ENCODE results near the gene FLT1. TPM values are rescaled to one million over a fixed set of nuclear protein-coding genes. Genes with fewer than 3 reads are reported as not detected.

FLT1 gene
- total RNA-seq, 1 donor from 2014 or later: 46.3 TPM

DNA sequence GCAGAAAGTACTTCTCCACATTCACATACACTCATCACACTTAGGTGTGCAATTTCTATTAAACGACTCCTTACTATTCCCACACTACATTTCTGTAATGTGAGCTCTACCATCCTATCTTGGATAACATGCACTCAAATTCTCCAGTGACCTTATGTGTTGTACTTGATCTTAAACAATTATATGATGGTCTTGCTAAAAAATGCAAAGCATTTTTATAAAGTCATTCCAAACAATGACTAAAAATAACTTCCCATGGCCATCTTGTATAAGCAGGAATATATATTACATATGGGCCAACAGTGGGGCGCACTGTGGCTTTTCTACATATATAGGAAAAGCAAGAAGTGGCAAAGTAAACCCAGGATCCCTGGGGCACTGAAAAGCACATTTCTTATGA, 155.5 kb downstream of the FLT1 start:
- DNase-seq: no peak

DNA sequence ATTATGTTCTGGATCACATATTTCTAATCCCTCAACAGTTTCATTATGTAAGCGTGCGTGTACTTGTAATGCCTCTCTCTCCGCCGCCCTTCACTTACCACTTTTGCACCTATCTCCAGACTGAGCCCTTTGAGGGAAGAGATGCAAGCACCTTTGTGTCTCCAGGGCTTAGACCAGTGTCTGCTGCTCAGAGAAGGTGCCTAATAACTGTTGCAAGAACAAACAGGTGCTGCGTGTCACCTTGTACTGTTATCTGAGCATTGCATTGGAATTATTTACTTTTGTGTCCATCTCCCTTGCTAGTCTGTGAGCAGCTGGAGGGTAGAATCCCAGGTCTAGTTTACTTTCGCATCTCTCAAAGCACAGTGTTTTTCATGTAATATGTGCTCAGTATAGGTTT, 156.2 kb downstream of the FLT1 start:
- no peak for DNase-seq

DNA sequence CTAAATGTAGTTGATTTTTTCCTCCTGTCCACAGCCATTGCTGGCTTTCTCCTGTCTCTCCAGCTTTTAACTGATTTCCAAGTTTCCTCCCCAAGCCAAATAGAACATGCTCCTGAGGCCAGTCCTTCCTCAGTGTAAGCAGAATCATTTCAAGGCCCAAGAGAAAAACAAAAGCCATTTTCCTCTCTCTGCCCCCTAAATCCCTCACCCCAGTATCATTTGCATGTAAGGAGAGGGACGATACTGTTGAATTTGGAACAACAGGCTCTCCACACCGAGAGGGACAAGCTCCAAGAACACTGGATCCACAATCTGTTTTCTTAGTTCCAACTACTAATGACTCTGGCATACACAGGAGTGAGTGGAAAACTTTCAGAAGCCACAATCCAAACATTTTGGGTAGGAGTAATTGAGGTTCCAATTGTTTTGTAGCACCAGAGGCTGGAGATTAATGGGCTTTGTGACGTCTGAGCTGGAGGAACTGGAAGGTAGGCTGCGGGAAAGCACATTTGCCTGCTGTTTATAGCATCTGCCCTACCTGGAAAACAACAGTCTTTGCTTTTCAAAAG, 156.8 kb downstream of the FLT1 start:
- peak; percentile 38 for DNase-seq

DNA sequence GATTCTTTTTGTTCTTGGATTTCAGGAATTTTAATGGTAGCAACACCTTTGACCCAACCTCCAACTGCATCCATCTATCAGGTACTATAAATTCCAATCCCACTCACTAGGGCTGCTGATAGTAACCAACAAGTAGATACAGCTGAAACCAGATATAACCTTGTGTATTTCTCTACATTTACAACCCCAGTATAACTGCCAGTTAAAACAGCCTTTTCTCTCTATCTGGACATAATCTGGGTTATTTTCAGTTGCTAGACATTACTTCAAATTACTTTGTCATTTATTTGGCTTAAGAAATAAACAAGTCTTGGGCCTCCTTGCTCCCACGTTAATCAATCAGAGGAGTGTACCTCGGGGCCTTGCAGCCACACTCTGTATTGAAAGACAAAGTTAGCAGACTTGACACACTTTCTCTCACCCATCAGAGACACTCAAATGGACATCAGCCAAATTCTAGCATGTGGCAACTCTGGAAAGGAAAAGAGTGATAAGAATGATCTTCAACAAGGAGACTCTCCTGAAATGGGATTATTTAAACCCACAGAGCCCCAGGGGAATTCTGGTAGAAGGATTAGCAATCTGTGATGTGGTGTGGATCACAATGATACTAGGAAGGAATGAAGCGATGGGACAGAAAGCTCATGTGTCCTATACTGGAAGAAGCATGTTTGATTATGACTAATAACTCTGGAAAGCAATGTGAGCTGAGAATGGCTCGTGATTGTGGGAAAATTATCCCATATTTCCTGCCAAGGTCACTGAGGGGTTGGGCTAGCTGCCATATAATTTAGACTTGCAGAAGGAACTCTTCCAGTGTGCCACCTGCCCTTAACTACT, 157.5 kb downstream of the FLT1 start:
- peak; percentile 65 for DNase-seq

DNA sequence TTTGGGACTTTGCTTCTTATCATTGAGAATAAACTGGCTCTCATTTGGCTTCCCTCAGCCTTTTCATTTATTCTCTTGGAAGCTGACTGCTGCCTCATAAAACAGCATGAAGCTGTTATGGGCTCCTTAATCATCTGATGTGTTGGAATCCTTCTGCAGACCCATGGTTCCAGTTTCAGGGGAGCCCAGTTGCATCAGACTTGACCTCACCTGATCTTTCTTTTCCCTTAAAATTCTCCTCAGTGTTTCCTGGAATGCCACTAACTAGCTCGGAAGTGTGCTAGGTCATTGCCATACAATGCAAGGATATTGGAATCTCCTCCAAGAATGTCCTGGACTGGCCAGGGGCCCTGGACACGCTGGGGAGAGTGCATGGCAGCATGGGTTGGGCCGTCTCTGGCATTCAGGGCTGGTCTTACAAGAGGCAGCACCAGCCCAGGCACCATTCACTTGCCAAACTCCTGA, 158.7 kb downstream of the FLT1 start:
- DNase-seq: no peak

DNA sequence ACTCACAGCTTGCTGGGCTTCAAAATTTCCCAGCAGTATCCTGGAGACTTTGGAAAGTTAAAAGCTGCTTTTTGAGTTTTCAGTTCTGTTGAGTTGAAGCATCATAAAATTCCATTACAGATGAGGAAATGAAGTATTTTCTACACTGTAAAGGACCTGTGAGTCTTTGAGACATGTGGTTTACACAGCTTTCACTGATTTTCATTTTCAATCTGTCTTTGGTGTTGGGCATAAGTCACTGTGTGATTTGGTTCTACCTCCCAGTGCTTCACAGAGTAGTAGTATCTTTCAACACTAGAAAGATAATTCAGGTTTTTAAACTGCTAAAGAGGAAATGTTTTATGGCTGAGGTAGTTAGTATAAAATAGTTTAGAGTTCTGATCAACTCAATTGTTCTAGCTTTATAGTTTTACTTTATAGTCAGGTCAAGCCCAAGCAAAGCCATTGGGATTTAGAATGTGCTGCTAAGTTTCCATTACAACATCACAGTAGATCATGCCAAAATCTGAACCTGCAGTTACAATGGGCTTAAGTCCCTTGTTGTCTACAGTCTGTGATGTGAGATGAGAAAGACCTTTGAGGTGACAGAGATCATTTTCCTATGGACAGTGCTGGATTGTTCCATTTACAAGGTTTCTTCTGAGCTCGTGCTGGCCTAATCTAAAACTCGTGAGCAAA, 161.6 kb downstream of the FLT1 start:
- DNase-seq: no peak

DNA sequence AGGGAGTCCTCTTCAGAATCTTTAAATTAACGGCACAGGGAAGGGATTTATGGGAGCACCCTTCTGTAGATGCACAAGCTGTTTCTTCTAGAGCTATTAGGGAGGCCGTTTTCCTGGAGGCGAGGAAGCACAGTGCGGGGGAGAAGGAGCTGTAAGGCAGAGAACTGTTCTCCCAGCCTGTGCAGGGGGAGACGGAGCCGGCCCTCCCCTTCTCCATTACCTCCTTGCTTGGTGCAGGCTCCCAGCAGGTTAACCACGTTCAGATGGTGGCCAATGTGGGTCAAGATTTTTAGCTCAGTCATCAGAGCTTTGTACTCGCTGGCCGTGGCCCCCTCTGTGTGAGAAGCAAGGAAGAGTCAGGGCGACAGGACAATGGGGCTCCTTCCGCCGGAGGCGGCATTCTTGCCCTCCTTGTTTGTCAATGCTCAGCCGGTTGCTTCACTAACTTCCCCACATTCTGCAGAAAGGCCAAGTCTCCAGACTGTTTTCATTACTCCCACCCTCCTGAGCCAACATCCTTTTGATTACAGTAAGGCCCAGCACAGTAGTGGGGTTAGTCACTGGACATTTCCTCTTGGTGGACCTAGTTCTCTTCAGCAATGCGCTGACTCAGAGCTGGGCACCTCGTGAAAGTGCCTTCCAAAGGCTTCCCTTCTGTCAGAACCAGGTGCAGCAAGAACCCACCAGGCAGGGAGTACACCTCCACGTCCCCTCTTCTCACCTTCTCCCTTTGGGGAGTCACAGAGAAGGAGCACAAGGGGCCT, 165.4 kb downstream of the FLT1 start:
- no peak for DNase-seq

DNA sequence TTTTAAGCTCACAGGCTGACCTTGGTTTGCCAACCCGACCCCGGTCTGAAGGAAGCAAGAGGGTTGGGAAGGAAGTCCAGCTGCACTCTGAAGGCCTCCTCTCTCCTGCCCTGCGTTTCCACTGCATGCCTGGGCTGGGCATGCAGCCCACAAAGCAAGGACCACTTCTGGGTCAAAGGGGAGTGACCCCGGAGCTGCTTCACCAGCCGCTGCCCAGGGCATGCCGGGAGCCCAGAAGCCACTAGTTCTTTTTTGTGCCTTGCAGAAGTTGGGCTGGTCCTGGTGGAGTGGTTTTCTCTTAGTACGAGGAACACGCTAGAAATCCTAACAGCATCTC, 166.7 kb downstream of the FLT1 start:
- no peak for DNase-seq

DNA sequence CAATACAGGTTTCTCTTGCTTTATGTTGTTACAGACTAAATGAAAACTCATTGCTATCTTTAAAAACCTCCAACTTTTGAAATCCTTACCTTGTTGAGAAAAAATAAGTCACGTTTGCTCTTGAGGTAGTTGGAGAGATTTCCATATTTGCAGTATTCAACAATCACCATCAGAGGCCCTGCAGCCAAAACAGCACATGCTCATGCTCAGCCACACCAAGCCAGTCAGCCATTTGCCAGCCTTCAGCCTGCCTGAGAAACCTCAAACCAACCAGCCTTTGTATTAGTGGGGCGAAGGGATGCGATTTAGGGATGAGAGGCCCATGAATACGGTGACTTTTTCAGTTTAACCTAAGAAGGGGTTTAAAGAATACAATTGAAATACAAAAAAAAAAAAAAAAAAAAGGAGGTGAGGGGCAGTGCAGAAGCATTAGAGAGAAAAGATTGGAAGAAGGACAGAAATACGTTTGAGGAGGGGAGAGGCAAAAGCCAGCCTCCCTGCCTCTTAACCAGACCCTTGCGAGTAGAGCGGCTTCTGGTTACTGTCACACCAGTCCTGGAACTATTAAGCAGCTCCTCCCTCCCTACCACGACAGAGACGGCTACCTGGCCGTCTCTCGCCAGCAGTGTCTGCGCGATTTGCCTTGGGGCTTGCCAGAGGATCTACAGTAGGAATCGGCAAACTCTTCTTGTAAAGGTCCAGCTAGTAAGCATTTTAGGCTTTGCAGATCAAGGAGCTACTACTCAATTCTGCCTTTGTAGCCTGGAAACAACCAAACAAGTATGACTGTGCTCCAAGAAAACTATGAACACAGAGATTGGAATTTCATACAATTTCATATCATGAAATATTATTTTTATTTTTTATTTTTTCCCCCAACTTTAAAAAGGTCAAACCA, 167.3 kb downstream of the FLT1 start:
- DNase-seq: no peak

DNA sequence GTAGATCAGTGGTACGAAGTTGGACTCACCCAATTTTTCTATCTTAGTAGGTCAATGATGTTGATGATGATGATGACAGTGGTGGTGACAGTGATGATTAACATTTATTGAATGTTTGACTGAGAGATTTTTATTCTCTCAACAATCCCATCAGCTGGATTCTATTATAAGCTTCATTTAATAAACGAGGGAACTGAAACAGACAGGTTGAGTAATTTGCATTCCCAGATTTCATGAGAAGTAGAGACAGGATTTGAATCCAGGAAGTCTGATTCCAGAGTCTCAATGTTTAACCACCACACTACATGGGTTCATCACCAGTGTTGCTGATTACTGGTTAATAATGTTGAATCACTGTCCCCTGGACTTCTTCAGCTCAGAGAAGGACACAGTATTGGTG, 168.9 kb downstream of the FLT1 start:
- DNase-seq: no peak

DNA sequence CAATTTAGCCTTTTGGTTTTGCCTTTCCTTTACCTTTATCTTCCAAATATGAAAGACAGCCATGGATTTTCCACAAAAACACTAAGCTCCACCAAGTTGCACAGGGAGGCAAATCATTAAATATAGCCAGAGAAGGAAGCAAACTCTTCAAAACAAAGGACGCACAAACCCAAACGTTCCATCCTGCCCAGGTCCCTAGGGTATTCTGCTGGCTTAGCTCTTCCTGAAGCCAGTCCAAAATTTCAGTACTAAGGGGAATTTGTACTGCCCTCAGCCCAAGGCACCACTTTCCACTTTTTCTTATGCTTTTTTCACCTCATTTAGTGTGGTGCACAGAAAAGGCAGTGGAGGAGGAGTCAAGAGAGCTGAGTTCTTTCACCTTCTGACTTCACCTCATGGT, 169.9 kb downstream of the FLT1 start:
- DNase-seq: no peak

DNA sequence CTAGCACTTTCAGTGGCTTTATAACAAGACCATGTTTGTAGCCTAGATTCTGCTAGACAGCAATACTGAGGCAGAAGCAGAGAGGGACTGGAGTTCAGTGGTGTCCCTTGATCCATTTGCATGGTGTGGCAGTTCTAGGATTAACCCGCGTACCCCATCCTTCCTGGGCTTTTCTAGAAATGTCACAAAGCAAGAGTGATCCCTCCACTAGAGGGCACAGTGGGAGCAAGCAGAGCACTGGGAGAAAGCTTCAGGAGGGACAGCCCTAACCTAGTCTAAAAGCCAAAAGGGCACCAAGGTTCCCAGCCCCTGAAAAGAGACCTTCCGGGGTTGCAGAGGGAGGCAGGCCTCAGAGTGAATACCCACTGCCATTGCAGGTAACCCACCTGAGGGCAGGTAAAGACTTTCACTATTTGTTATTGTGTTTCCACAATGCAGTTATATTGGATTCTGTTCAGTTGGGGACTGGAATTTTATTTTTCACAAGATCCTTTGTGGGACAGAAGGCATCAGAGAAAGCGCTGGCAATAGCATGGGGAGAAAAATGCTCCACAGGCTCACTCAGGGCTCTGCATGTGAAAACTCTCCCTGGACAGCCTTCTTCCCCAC, 170.6 kb downstream of the FLT1 start:
- DNase-seq: peak; percentile 66

DNA sequence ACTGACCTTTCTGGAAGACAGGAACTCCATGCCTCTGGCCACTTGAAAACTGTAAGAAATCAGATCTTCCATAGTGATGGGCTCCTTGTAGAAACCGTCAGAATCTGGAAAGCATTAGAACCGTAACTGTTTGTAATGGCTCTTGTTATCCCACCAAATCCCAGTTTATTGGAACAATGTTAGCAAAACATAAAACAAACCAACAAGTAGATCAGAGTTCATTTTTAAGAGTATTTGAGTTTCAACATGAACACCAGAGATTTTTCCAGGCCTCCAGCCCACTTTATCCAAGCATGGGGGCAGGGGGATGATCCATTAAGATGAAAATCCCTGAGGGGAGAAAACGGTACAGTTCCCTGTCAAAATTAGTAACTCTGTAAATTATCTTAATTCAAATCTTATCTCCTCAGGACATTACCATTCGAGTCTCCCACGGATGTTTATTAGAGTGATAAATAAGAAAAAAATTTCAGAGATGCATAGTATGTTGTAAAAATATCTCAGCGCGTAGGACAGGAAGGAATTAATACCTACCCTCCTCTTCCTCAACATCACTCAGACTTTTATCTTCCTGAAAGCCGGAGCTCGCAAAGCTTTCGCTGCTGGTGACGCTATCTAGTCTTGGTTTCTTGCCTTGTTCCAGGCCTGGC, 172.5 kb downstream of the FLT1 start:
- peak; percentile 35 for DNase-seq

DNA sequence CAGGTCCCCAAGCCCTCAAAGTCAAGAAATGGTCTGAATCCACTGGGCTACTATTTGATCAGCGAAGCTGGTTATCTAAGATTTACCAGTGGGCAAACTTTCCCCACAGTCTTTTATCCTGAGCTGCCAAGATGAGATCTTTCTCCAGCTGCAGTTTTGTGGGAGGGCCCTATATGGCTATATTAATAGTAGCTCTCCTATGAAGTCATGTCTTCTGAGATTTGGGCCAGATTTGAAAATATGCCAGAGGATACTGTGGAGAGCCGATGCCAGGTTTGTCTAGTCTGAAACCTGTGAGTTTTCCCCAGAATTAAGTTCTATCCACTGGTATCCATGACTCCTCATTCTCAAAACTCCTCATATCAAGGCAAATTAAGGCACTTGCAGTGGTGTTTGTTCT, 173.2 kb downstream of the FLT1 start:
- peak; percentile 62 for DNase-seq

DNA sequence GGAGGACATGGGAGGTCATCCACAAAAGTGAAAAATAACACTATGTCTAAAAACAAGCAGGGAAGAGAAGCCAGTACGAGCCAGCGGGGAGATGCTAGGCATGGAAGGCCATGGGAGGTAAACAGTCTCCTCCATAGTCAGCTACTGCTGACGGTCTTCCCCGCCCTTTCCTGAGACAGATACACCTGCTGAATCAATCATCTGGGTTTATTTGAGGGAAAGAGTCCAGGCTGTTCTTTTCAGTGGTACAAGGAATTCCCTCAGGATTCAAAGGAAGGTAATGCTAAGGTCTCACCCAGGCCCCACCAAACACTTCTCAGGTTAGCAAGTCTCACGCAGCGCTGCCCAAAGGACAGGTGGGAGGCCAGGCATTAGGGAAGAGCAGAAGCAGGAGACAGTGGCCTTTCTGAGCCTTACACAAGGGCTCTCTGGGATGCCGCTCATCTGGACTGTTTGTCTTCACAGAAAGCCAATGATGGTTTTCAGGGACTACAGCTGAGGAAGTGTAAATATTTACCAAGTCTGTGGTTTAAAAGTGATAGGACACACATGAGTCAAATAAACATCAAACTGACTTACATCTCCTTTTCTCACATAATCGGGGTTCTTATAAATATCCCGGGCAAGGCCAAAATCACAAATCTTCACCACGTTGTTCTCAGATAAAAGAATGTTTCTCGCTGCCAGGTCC, 173.9 kb downstream of the FLT1 start:
- no peak for DNase-seq

DNA sequence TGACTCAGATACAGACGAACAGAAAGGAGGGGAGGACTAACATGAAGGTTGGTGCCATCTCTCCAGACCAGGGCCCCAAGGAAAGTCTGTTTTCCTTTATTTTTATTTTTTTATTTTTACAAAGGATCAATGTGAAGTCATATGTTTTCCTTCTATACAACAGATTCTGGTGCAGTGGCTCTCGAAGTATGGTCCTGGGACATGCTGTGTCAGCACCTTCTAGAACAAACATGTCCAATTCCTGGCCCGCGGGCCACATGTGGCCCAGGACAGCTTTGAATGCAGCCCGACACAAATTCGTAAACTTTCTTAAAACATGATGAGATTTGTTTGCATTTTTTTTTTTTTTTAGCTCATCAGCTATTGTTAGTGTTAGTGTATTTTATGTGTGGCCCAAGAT, 174.7 kb downstream of the FLT1 start:
- no peak for DNase-seq

DNA sequence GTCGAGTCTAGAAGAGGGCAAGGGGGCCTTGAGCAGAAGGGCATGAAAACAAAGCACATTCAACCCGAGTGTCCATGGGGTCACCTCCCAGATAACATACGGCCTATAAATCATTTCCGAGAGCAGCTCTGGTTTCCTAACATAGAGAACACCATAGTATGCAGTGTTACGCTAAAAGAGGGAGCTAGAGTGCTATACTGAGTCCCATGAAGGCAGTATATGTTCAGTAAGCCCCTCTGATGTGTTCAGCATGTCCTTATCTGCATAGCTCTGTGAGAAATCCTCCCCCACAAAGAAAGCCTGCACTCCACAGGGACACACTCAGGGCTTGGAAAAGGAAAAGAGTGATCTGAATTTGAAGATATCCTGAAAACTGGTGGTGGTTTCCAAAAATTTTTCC, 175.4 kb downstream of the FLT1 start:
- DNase-seq: no peak

DNA sequence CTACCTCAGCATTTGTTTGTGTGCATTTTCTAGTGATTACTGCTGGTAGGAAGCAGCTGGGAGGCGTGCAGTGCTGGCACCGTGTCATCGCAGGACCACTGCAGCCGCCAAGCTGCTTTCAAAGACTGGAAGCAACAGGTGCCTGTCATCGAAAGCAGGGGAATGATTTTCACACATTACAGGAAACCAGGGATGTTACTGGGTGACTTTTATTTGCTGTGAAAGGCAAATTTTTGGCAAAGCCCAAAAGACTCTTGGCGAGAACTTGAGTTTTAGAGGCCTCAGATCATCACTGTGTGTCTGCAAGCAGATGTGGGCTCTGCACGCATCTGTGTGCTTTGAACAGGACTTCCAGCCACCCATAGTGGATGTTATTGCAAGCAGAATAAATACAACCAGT, 176.4 kb downstream of the FLT1 start:
- DNase-seq: peak; percentile 92

DNA sequence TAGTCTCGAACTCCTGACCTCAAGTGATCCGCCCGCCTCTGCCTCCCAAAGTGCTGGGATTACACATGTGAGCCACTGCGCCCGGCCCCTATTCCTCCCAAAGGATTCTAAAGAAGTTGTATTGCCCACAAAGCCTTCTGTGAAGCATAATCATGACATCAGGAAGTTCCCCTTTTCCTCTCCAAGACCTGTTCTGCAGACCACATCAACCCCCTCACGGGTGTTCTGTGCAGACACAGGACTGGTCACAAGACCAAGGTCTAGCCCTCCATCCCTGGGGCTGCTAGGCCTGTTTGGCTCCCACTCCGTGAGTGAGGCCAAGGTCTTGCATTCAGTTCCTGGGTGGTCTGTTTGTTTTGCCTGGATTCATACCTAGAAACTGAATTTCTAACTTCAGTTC, 178.1 kb downstream of the FLT1 start:
- DNase-seq: no peak

DNA sequence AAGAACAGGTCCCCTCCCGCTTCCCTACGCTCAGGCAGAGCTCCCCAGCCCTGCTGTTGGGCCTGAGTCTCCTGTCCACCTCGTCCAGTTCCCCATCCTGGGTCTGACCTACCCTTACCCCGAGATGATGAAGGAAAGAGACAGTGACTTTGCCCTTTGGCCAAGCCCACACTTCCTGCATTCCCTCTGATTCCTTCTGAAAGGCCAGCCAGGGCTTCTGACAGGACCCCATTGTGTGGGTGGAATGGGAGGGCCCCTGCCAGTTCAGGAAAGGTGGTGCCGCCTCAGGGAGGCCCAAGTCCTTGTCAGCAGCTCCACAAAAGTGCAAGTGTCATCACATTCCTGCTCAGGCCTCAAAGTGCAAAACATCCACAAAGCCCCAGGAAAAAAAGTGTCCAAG, 178.8 kb downstream of the FLT1 start:
- DNase-seq: no peak
